WTC11 (cell line): ENCODE results near the gene CARMIL3. TPM values are rescaled to one million over a fixed set of nuclear protein-coding genes. Genes with fewer than 3 reads are reported as not detected.

ENCODE experiments used
- ATAC-seq: fragments of 200-7000 bp; cut with Tn5 transposase; 2 replicates; pipeline ENCODE4 v1.10.0; 2021; ENCODE audit warnings: mild to moderate bottlenecking, moderate library complexity
- CTCF ChIA-PET: fragments of 300-600 bp; sonication (Branson Sonifier 250); formaldehyde crosslinking; loops from one replicate; lab custom pipeline; 2021; ENCODE audit warnings: antibody characterized with exemption; lab: Charles Lee
- POLR2A ChIA-PET: fragments of 350-600 bp; sonication (Branson Sonifier 250); formaldehyde crosslinking; loops from one replicate; lab custom pipeline; 2021; ENCODE audit warnings: antibody characterized with exemption; lab: Charles Lee
- DNase-seq: peaks from one replicate; pipeline ENCODE4 v3.0.0; 2021; ENCODE audit warnings: low spot score
- H3K27ac Mint-ChIP-seq: 2 replicates; pipeline ENCODE4 v1.8.0; 2021; ENCODE audit warnings: mixed read lengths
- H3K27me3 Mint-ChIP-seq: 2 replicates; pipeline ENCODE4 v1.8.0; 2021; ENCODE audit warnings: low read depth, mild to moderate bottlenecking, moderate library complexity, mixed read lengths
- H3K36me3 Mint-ChIP-seq: 2 replicates; pipeline ENCODE4 v1.8.0; 2021; ENCODE audit warnings: mixed read lengths
- H3K4me1 Mint-ChIP-seq: 2 replicates; pipeline ENCODE4 v1.8.0; 2022; ENCODE audit warnings: mixed read lengths
- H3K4me3 Mint-ChIP-seq: 2 replicates; pipeline ENCODE4 v1.8.0; 2021; ENCODE audit warnings: mild to moderate bottlenecking, moderate library complexity, mixed read lengths
- H3K9me3 Mint-ChIP-seq: 2 replicates; pipeline ENCODE4 v1.8.0; 2021; ENCODE audit warnings: mixed read lengths
- ATF1 ChIP-seq: sonication (generic); formaldehyde crosslinking; IDR thresholded peaks from 2 replicates; pipeline ENCODE4 v1.8.1; 2023; ENCODE audit warnings: mild to moderate bottlenecking, moderate library complexity, missing genetic modification reagents
- CBFB ChIP-seq: sonication (generic); formaldehyde crosslinking; IDR thresholded peaks from 2 replicates; pipeline ENCODE4 v1.8.1; 2022; ENCODE audit warnings: mild to moderate bottlenecking, low read depth, missing genetic modification reagents
- CREB1 ChIP-seq: sonication (generic); formaldehyde crosslinking; IDR thresholded peaks from 2 replicates; pipeline ENCODE4 v1.8.0; 2023; ENCODE audit warnings: mild to moderate bottlenecking, missing genetic modification reagents
- ESRRA ChIP-seq: sonication (generic); formaldehyde crosslinking; IDR thresholded peaks from 2 replicates; pipeline ENCODE4 v1.8.1; 2022; ENCODE audit warnings: mild to moderate bottlenecking, missing genetic modification reagents, borderline replicate concordance
- GRHL2 ChIP-seq: fragments of 250-450 bp; sonication (Bioruptor Pico); IDR thresholded peaks from 2 replicates; pipeline ENCODE4 v1.8.0; 2022; ENCODE audit warnings: mild to moderate bottlenecking, moderate library complexity; ENCODE audit not compliant: insufficient replicate concordance, severe bottlenecking
- GTF2I ChIP-seq: fragments of 250-450 bp; sonication (Bioruptor Pico); conservative IDR thresholded peaks from 2 replicates; pipeline ENCODE4 v1.4.0; 2021; ENCODE audit warnings: mild to moderate bottlenecking
- HMGA2 ChIP-seq: fragments of 250-450 bp; sonication (Bioruptor Pico); IDR thresholded peaks from 2 replicates; pipeline ENCODE4 v1.4.0; 2021; ENCODE audit warnings: mild to moderate bottlenecking, moderate library complexity
- JUN ChIP-seq: sonication (generic); formaldehyde crosslinking; IDR thresholded peaks from 2 replicates; pipeline ENCODE4 v1.8.0; 2023; ENCODE audit warnings: mild to moderate bottlenecking, missing genetic modification reagents
- MYBL2 ChIP-seq: sonication (generic); formaldehyde crosslinking; IDR thresholded peaks from 2 replicates; pipeline ENCODE4 v1.8.1; 2023; ENCODE audit warnings: mild to moderate bottlenecking, moderate library complexity, missing genetic modification reagents
- NFYB ChIP-seq: sonication (generic); formaldehyde crosslinking; conservative IDR thresholded peaks from 2 replicates; pipeline ENCODE4 v1.8.0; 2022; ENCODE audit warnings: low read depth, missing genetic modification reagents
- RORB ChIP-seq: fragments of 250-450 bp; sonication (Bioruptor Pico); IDR thresholded peaks from 2 replicates; pipeline ENCODE4 v1.9.0; 2021; ENCODE audit warnings: mild to moderate bottlenecking
- SMAD3 ChIP-seq: sonication (generic); formaldehyde crosslinking; IDR thresholded peaks from 2 replicates; pipeline ENCODE4 v1.8.0; 2022; ENCODE audit warnings: missing genetic modification reagents, mild to moderate bottlenecking, borderline replicate concordance
- TCF7 ChIP-seq: sonication (generic); formaldehyde crosslinking; IDR thresholded peaks from 2 replicates; pipeline ENCODE4 v1.8.0; 2022; ENCODE audit warnings: mild to moderate bottlenecking, low read depth, missing genetic modification reagents, moderate library complexity
- ZBTB21 ChIP-seq: sonication (generic); formaldehyde crosslinking; IDR thresholded peaks from 2 replicates; pipeline ENCODE4 v1.8.1; 2023; ENCODE audit warnings: mild to moderate bottlenecking, missing genetic modification reagents, borderline replicate concordance
- ZNF138 ChIP-seq: sonication (generic); formaldehyde crosslinking; conservative IDR thresholded peaks from 2 replicates; pipeline ENCODE4 v1.8.1; 2022; ENCODE audit warnings: mild to moderate bottlenecking, moderate library complexity, missing genetic modification reagents
- ZNF263 ChIP-seq: sonication (generic); formaldehyde crosslinking; IDR thresholded peaks from 2 replicates; pipeline ENCODE4 v1.8.1; 2022; ENCODE audit warnings: low read depth, mild to moderate bottlenecking, moderate library complexity, missing genetic modification reagents
- ZNF396 ChIP-seq: fragments of 250-450 bp; sonication (Bioruptor Pico); IDR thresholded peaks from 2 replicates; pipeline ENCODE4 v1.8.0; 2021; ENCODE audit warnings: mild to moderate bottlenecking, moderate library complexity, borderline replicate concordance
- ZNF416 ChIP-seq: fragments of 250-450 bp; sonication (Bioruptor Pico); IDR thresholded peaks from 2 replicates; pipeline ENCODE4 v1.9.0; 2021; ENCODE audit warnings: mild to moderate bottlenecking, inconsistent platforms
- ZNF423 ChIP-seq: fragments of 250-450 bp; sonication (Bioruptor Pico); IDR thresholded peaks from 2 replicates; pipeline ENCODE4 v2.1.2; 2022; ENCODE audit warnings: mild to moderate bottlenecking, moderate library complexity
- total RNA-seq: library from RNA; stranded (reverse); gene quantifications from 3 replicates; pipeline ENCODE4 v1.2.3, GENCODE V29; 2021
- TF ChIP-seq, protein P1 (sequence below): sonication (generic); formaldehyde crosslinking; IDR thresholded peaks from 2 replicates; pipeline ENCODE4 v1.8.1; 2023; ENCODE audit warnings: mild to moderate bottlenecking, missing genetic modification reagents, borderline replicate concordance
- TF ChIP-seq, protein P2 (sequence below): sonication (generic); formaldehyde crosslinking; IDR thresholded peaks from 2 replicates; pipeline ENCODE4 v1.8.1; 2023; ENCODE audit warnings: mild to moderate bottlenecking, missing genetic modification reagents
- TF ChIP-seq, protein P3 (sequence below): fragments of 200-600 bp; IDR thresholded peaks from 2 replicates; pipeline ENCODE4 v1.8.0; 2022; ENCODE audit warnings: antibody characterized with exemption
- TF ChIP-seq, protein P4 (sequence below): sonication (generic); formaldehyde crosslinking; IDR thresholded peaks from 2 replicates; pipeline ENCODE4 v1.8.1; 2022; ENCODE audit warnings: missing genetic modification reagents, borderline replicate concordance

CARMIL3 gene
- total RNA-seq, 1 experiment from 2014 or later: 13.0 TPM

DNA sequence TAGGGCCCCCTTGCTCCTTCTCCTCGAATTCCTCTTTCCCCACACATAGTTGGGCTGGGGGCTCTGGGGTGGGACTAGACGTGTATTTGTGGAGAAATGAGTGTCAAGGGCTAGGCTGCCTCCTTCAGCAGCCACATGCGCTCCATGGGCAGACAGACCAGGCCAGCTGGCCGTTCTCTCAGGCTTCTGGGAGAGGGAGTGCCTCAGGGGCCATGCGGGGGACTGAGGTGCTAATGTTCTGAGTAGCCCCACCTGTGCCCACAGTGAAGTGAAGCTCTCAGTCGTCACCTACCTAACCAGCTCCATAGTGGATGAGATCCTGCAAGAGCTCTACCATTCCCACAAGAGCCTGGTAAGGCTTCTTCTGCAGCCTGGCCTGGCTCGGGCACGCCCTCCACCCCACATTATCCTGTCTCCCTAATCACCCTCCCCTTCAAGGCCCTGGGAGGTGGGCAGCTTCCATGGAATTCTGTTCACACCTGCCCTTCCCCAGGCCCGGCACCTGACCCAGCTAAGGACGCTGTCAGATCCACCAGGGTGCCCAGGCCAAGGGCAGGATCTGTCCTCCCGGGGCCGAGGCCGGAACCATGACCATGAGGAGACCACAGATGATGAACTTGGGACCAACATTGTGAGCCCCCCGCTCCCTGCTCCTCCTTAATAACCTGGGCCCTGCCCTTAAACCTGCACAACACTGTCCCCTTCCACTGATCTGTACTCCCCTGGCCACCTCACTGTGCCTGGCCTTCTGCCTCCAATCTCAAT is 10.6 kb downstream of the CARMIL3 start (continued):
- TF ChIP-seq, protein P1, sequence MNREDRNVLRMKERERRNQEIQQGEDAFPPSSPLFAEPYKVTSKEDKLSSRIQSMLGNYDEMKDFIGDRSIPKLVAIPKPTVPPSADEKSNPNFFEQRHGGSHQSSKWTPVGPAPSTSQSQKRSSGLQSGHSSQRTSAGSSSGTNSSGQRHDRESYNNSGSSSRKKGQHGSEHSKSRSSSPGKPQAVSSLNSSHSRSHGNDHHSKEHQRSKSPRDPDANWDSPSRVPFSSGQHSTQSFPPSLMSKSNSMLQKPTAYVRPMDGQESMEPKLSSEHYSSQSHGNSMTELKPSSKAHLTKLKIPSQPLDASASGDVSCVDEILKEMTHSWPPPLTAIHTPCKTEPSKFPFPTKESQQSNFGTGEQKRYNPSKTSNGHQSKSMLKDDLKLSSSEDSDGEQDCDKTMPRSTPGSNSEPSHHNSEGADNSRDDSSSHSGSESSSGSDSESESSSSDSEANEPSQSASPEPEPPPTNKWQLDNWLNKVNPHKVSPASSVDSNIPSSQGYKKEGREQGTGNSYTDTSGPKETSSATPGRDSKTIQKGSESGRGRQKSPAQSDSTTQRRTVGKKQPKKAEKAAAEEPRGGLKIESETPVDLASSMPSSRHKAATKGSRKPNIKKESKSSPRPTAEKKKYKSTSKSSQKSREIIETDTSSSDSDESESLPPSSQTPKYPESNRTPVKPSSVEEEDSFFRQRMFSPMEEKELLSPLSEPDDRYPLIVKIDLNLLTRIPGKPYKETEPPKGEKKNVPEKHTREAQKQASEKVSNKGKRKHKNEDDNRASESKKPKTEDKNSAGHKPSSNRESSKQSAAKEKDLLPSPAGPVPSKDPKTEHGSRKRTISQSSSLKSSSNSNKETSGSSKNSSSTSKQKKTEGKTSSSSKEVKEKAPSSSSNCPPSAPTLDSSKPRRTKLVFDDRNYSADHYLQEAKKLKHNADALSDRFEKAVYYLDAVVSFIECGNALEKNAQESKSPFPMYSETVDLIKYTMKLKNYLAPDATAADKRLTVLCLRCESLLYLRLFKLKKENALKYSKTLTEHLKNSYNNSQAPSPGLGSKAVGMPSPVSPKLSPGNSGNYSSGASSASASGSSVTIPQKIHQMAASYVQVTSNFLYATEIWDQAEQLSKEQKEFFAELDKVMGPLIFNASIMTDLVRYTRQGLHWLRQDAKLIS (CRISPR knock-in tag): no peak
- TF ChIP-seq, protein P2, sequence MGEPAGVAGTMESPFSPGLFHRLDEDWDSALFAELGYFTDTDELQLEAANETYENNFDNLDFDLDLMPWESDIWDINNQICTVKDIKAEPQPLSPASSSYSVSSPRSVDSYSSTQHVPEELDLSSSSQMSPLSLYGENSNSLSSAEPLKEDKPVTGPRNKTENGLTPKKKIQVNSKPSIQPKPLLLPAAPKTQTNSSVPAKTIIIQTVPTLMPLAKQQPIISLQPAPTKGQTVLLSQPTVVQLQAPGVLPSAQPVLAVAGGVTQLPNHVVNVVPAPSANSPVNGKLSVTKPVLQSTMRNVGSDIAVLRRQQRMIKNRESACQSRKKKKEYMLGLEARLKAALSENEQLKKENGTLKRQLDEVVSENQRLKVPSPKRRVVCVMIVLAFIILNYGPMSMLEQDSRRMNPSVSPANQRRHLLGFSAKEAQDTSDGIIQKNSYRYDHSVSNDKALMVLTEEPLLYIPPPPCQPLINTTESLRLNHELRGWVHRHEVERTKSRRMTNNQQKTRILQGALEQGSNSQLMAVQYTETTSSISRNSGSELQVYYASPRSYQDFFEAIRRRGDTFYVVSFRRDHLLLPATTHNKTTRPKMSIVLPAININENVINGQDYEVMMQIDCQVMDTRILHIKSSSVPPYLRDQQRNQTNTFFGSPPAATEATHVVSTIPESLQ (CRISPR knock-in tag): no peak
- TF ChIP-seq CBFB (CRISPR knock-in tag) (no peak), ZBTB21 (CRISPR knock-in tag) (no peak), GTF2I (CRISPR knock-in tag) (no peak), MYBL2 (CRISPR knock-in tag) (no peak), HMGA2 (CRISPR knock-in tag) (no peak)

DNA sequence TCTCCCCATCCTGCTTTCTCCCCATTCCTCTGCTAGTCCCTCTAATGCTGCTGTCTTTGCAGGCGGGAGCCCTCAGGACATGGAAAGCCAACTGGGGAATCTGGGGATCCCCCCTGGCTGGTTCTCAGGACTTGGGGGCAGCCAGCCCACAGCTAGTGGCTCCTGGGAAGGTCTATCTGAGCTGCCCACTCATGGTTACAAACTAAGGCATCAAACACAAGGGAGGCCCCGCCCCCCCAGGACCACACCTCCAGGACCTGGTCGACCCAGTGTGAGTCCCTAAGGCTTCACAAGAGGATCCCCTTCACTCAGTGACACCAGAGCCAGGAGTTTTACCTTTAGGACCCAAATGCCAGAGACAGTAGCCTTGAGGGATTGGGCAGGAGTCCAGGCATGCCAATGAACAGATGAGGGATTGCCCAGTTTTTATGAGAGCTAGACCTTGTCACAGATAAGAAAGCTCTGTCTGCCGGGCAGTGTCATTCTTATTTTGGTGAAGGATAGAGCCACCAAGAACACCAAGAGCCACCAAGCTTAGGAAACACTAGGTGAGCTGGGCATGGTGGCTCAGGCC is 11.5 kb downstream of the CARMIL3 start:
- H3K4me3 Mint-ChIP-seq: no peak overlapping the region
- no peaks in the 10 kb centered on the region for H3K27me3 Mint-ChIP-seq
- no peak for ATAC-seq
- ChIA-PET CTCF (interaction anchor here (0.5 to 6.0 kb wide), 3 partner anchors 29 to 60 kb away, joined by 3 to 27 read pairs (median 3); no protein-coding TSS in a partner anchor), POLR2A (no interaction called here)
- no peak for DNase-seq
- H3K36me3 Mint-ChIP-seq: no peaks in the 10 kb centered on the region
- H3K4me1 Mint-ChIP-seq: peaks cover 6% of the 10 kb centered on the region
- no peaks in the 10 kb centered on the region for H3K9me3 Mint-ChIP-seq
- H3K27ac Mint-ChIP-seq: no peak overlapping the region
- TF ChIP-seq, protein P3, sequence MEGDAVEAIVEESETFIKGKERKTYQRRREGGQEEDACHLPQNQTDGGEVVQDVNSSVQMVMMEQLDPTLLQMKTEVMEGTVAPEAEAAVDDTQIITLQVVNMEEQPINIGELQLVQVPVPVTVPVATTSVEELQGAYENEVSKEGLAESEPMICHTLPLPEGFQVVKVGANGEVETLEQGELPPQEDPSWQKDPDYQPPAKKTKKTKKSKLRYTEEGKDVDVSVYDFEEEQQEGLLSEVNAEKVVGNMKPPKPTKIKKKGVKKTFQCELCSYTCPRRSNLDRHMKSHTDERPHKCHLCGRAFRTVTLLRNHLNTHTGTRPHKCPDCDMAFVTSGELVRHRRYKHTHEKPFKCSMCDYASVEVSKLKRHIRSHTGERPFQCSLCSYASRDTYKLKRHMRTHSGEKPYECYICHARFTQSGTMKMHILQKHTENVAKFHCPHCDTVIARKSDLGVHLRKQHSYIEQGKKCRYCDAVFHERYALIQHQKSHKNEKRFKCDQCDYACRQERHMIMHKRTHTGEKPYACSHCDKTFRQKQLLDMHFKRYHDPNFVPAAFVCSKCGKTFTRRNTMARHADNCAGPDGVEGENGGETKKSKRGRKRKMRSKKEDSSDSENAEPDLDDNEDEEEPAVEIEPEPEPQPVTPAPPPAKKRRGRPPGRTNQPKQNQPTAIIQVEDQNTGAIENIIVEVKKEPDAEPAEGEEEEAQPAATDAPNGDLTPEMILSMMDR: no peak
- TF ChIP-seq SMAD3 (CRISPR knock-in tag) (no peak), CREB1 (CRISPR knock-in tag) (no peak), ZNF138 (CRISPR knock-in tag) (no peak), TCF7 (no peak), ESRRA (CRISPR knock-in tag) (no peak), ZNF416 (CRISPR knock-in tag) (no peak), GRHL2 (CRISPR knock-in tag) (no peak), NFYB (no peak), JUN (CRISPR knock-in tag) (no peak), ZNF263 (CRISPR knock-in tag) (no peak), ZNF396 (CRISPR knock-in tag) (no peak), ZNF423 (no peak), ATF1 (CRISPR knock-in tag) (no peak), RORB (CRISPR knock-in tag) (no peak)
- TF ChIP-seq, protein P4, sequence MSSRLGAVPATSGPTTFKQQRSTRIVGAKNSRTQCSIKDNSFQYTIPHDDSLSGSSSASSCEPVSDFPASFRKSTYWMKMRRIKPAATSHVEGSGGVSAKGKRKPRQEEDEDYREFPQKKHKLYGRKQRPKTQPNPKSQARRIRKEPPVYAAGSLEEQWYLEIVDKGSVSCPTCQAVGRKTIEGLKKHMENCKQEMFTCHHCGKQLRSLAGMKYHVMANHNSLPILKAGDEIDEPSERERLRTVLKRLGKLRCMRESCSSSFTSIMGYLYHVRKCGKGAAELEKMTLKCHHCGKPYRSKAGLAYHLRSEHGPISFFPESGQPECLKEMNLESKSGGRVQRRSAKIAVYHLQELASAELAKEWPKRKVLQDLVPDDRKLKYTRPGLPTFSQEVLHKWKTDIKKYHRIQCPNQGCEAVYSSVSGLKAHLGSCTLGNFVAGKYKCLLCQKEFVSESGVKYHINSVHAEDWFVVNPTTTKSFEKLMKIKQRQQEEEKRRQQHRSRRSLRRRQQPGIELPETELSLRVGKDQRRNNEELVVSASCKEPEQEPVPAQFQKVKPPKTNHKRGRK (CRISPR knock-in tag): no peak
